CD14-positive monocyte (primary cell): ENCODE results near the gene NUP188. TPM values are rescaled to one million over a fixed set of nuclear protein-coding genes. Genes with fewer than 3 reads are reported as not detected.

Source experiments
- DNase-seq, 3 donors: peaks; one replicate each; pipeline ENCODE4 v3.0.0-alpha.2; 2011 to 2022
- H2AFZ ChIP-seq: 2 replicates; pipeline ENCODE4 v1.6.0; 2012; ENCODE audit warnings: mild to moderate bottlenecking, low read depth, low read length, inconsistent platforms; ENCODE audit not compliant: insufficient read depth, poor library complexity, severe bottlenecking
- H3K27ac ChIP-seq, 2 donors: 1 replicate in 1 of 2; 2 replicates in 1 of 2; pipeline ENCODE4 v1.5.1; 2012 to 2013; ENCODE audit warnings: low read length in 2 of 2, control low read depth in 1 of 2, inconsistent platforms in 1 of 2, low read depth in 1 of 2, mild to moderate bottlenecking in 1 of 2
- H3K27me3 ChIP-seq, 2 donors: one replicate each; pipeline versions ENCODE4 v1.6.0 to v1.6.1; 2011 to 2013; ENCODE audit warnings: low read length in 2 of 2; ENCODE audit not compliant: control insufficient read depth in 2 of 2, insufficient read depth in 2 of 2
- H3K36me3 ChIP-seq, 2 donors: replicated peaks in 1 of 2; 1 replicate in 1 of 2; 2 replicates in 1 of 2; pipeline versions ENCODE4 v1.5.1 to v1.6.1; 2012 to 2013; ENCODE audit warnings: low read length in 2 of 2, control low read depth in 1 of 2, inconsistent platforms in 1 of 2, mild to moderate bottlenecking in 1 of 2; ENCODE audit not compliant: insufficient read depth in 2 of 2, control insufficient read depth in 1 of 2
- H3K4me1 ChIP-seq, 2 donors: 1 replicate in 1 of 2; 2 replicates in 1 of 2; pipeline versions ENCODE4 v1.5.1 to v1.6.1; 2012 to 2013; ENCODE audit warnings: low read length in 2 of 2, control low read depth in 1 of 2, inconsistent platforms in 1 of 2, mild to moderate bottlenecking in 1 of 2, moderate library complexity in 1 of 2; ENCODE audit not compliant: insufficient read depth in 2 of 2, control insufficient read depth in 1 of 2
- H3K4me2 ChIP-seq: replicated peaks from 2 replicates; pipeline ENCODE3; 2012; ENCODE audit warnings: low read length, moderate library complexity, mild to moderate bottlenecking; ENCODE audit not compliant: poor library complexity, severe bottlenecking; ENCODE audit errors: extremely low read depth
- H3K4me3 ChIP-seq, 3 experiments: fragments of 200-600 bp in 1 of 3; sonication (generic) in 1 of 3; replicated peaks in 1 of 3; 1 replicate in 2 of 3; 2 replicates in 1 of 3; pipeline ENCODE4 v1.5.1; 2011 to 2013; ENCODE audit warnings: low read length in 3 of 3, mild to moderate bottlenecking in 3 of 3, control low read depth in 2 of 3, low read depth in 2 of 3, inconsistent platforms in 1 of 3, moderate library complexity in 1 of 3
- H3K79me2 ChIP-seq: 2 replicates; pipeline ENCODE4 v1.6.0; 2012; ENCODE audit warnings: mild to moderate bottlenecking, control low read depth, inconsistent platforms, low read length, moderate library complexity; ENCODE audit not compliant: insufficient read depth
- H3K9ac ChIP-seq: 2 replicates; pipeline ENCODE4 v1.6.0; 2017; ENCODE audit warnings: low read length, mild to moderate bottlenecking; ENCODE audit not compliant: insufficient read depth, poor library complexity, severe bottlenecking
- H3K9me3 ChIP-seq, 2 donors: replicated peaks in 1 of 2; 1 replicate in 1 of 2; 2 replicates in 1 of 2; pipeline versions ENCODE4 v1.5.1 to v1.6.1; 2012 to 2013; ENCODE audit warnings: low read length in 2 of 2, control low read depth in 1 of 2; ENCODE audit not compliant: control insufficient read depth in 1 of 2, insufficient read depth in 1 of 2
- H4K20me1 ChIP-seq: 2 replicates; pipeline ENCODE4 v1.6.0; 2012; ENCODE audit warnings: mild to moderate bottlenecking, low read length, control low read depth, moderate library complexity; ENCODE audit not compliant: insufficient read depth
- H3K27ac Mint-ChIP-seq, 7 donors: one replicate each; pipeline ENCODE4 v1.8.0; 2020; ENCODE audit warnings: mild to moderate bottlenecking in 7 of 7, mixed read lengths in 7 of 7, moderate library complexity in 6 of 7, inconsistent platforms in 2 of 7
- H3K27me3 Mint-ChIP-seq, 3 donors: one replicate each; pipeline ENCODE4 v1.8.0; 2021 to 2022; ENCODE audit warnings: low read depth in 3 of 3, mild to moderate bottlenecking in 3 of 3, mixed read lengths in 3 of 3, moderate library complexity in 3 of 3, inconsistent platforms in 1 of 3
- H3K36me3 Mint-ChIP-seq, 2 donors: one replicate each; pipeline ENCODE4 v1.8.0; 2020; ENCODE audit warnings: mixed read lengths in 2 of 2, inconsistent platforms in 1 of 2, mild to moderate bottlenecking in 1 of 2
- H3K4me1 Mint-ChIP-seq: one replicate; pipeline ENCODE4 v1.8.0; 2020; ENCODE audit warnings: mild to moderate bottlenecking, mixed read lengths
- H3K4me3 Mint-ChIP-seq, 2 donors: one replicate each; pipeline ENCODE4 v1.8.0; 2020; ENCODE audit warnings: mild to moderate bottlenecking in 2 of 2, mixed read lengths in 2 of 2, moderate library complexity in 1 of 2
- H3K9me3 Mint-ChIP-seq, 7 donors: one replicate each; pipeline ENCODE4 v1.8.0; 2020 to 2022; ENCODE audit warnings: mixed read lengths in 7 of 7, mild to moderate bottlenecking in 6 of 7, moderate library complexity in 6 of 7, inconsistent platforms in 2 of 7
- CTCF ChIP-seq: fragments of 200-600 bp; IDR thresholded peaks from one replicate; pipeline ENCODE4 v1.8.0; 2022; ENCODE audit warnings: antibody characterized with exemption, mild to moderate bottlenecking
- WGBS: methylation state at CpG from one replicate; pipeline ENCODE4 v1.1.5; 2013; ENCODE audit warnings: missing lambda C conversion rate; ENCODE audit not compliant: insufficient coverage; 5-methylcytosine and 5-hydroxymethylcytosine counted together
- intact Hi-C, 2 donors: fragments of 100-400 bp; cut with micrococcal nuclease; formaldehyde crosslinking; loops; one replicate each; pipeline versions ENCODE4 v1.15.0 to v1.15.1; 2023
- polyA plus RNA-seq, 3 donors: library from polyadenylated mRNA; depleted of rRNA in 1 of 3; unstranded in 2 of 3; stranded (reverse) in 1 of 3; fragments of 300-500 nt in 2 of 3; fragments of >200 nt in 1 of 3; fragmentation: Illumina TruSeq in 2 of 3; gene quantifications; 1 replicate in 2 of 3; 2 replicates in 1 of 3; pipeline ENCODE4 v1.2.3, GENCODE V29; 2012 to 2021

Gene NUP188
- polyA plus RNA-seq, 3 donors = 10.5 to 28.2 (median 17.2) TPM

GRCh38 chr9:128927731-128928411 is 19.6 kb upstream of the NUP188 start:
- H3K36me3 Mint-ChIP-seq = no peaks in the 10 kb centered on the region
- Histone ChIP-seq H3K79me2 (no peaks in the 10 kb centered on the region), H3K27me3 (no peaks in the 10 kb centered on the region), H2AFZ (no peak overlapping the region), H3K36me3 (no peaks in the 10 kb centered on the region), H3K4me2 (no peak overlapping the region), H3K27ac (no peak overlapping the region), H4K20me1 (no peaks in the 10 kb centered on the region), H3K9ac (peak overlapping the region; percentile 8), H3K9me3 (no peaks in the 10 kb centered on the region), H3K4me3 (no peak overlapping the region), H3K4me1 (no peaks in the 10 kb centered on the region)
- H3K4me3 Mint-ChIP-seq = no peak overlapping the region
- H3K27ac Mint-ChIP-seq = no peak overlapping the region
- peaks cover 0 to 1% (median 0%) of the 10 kb centered on the region in 7 donors for H3K9me3 Mint-ChIP-seq
- peak in 2 of 3 donors; percentile 27 to 35 for DNase-seq
- TF ChIP-seq CTCF = peak; percentile 88
- H3K27me3 Mint-ChIP-seq = peaks cover 0 to 4% (median 2%) of the 10 kb centered on the region in 3 donors
- 43% methylated on average over 9 of the region's 10 CpGs for WGBS
- intact Hi-C loops = loop anchor here (5.0 to 10.0 kb wide), 2 partner anchors 66 to 283 kb away; no protein-coding TSS in a partner anchor
- H3K4me1 Mint-ChIP-seq = peaks cover 3% of the 10 kb centered on the region

- no peak for TF ChIP-seq CTCF
- no peaks in the 10 kb centered on the region for H3K36me3 ChIP-seq
- H3K27ac Mint-ChIP-seq = no peak overlapping the region
- no peak overlapping the region for H3K4me3 ChIP-seq
- no peak overlapping the region for H3K4me3 Mint-ChIP-seq
- no peak overlapping the region for H3K4me2 ChIP-seq
- no peaks in the 10 kb centered on the region for H3K36me3 Mint-ChIP-seq
- WGBS = 100% methylated on average over 1 of the region's 2 CpGs
- H3K9me3 Mint-ChIP-seq = peaks cover 0 to 1% (median 0%) of the 10 kb centered on the region in 7 donors
- no peak for DNase-seq
- H3K9ac ChIP-seq = no peak overlapping the region
- no peak overlapping the region for H2AFZ ChIP-seq
- H3K9me3 ChIP-seq = no peaks in the 10 kb centered on the region
- H3K79me2 ChIP-seq = no peaks in the 10 kb centered on the region
- H4K20me1 ChIP-seq = no peaks in the 10 kb centered on the region
- H3K27me3 ChIP-seq = no peaks in the 10 kb centered on the region
- H3K27me3 Mint-ChIP-seq = peaks cover 0 to 2% (median 2%) of the 10 kb centered on the region in 3 donors
- peaks cover 3% of the 10 kb centered on the region for H3K4me1 Mint-ChIP-seq
- H3K4me1 ChIP-seq = no peaks in the 10 kb centered on the region
- no peak overlapping the region for H3K27ac ChIP-seq
- intact Hi-C loops = loop anchor here (5.0 to 10.0 kb wide), 2 partner anchors 66 to 284 kb away; no protein-coding TSS in a partner anchor
These were observed 18.9 kb upstream of the NUP188 start for GRCh38 chr9:128928624-128929023.
